Activated naive CD8-positive, alpha-beta T cell treated with anti-CD3 and anti-CD28 coated beads, Interleukin-2, amount 50 U/mL, for 16 hours (primary cell): ENCODE results near the gene VKORC1.
A peak's percentile ranks its signal among the peaks of the same experiment; 100 is the strongest.
"Not testable (repeated sequence)": the region's sequence is repeated elsewhere in the genome, so short reads cannot be mapped to it uniquely, and the experiment has no call there.

Experiments used
- DNase-seq: peaks from one replicate; pipeline ENCODE4 v3.0.0-alpha.2; 2020; ENCODE audit warnings: low read depth, low spot score

VKORC1 gene

GRCh38 chr16:31107465-31107867, 12.9 kb upstream of the VKORC1 start:
- DNase-seq = no peak

GRCh38 chr16:31106509-31107464, 12.2 kb upstream of the VKORC1 start:
- no peak for DNase-seq

GRCh38 chr16:31105677-31106213, 11.1 kb upstream of the VKORC1 start:
- peak; percentile 67 for DNase-seq

GRCh38 chr16:31100876-31101641, 6.5 kb upstream of the VKORC1 start:
- DNase-seq = not testable (repeated sequence)

GRCh38 chr16:31099860-31100638, 5.5 kb upstream of the VKORC1 start:
- no peak for DNase-seq

GRCh38 chr16:31094088-31094423, 541 bp downstream of the VKORC1 start:
- no peak for DNase-seq

GRCh38 chr16:31093132-31093703, 1.4 kb downstream of the VKORC1 start:
- DNase-seq = no peak

- DNase-seq = no peak
These were observed 2.3 kb downstream of the VKORC1 start for GRCh38 chr16:31092330-31092729.

- no peak for DNase-seq
These were observed 4.1 kb downstream of the VKORC1 start for GRCh38 chr16:31090540-31090939.

GRCh38 chr16:31089199-31089598, 5.4 kb downstream of the VKORC1 start:
- no peak for DNase-seq

GRCh38 chr16:31088459-31089183, 6.0 kb downstream of the VKORC1 start, which contains the start of gene PRSS53:
Gene PRSS53 (minus strand): TSS chr16:31088943. CDS start chr16:31088809, 134 bp downstream.
- no peak for DNase-seq

GRCh38 chr16:31087971-31088370, 6.6 kb downstream of the VKORC1 start:
- no peak for DNase-seq

GRCh38 chr16:31087481-31087880, 7.1 kb downstream of the VKORC1 start:
- no peak for DNase-seq

- no peak for DNase-seq
These were observed 8.0 kb downstream of the VKORC1 start for GRCh38 chr16:31086629-31086906.

- no peak for DNase-seq
These were observed 8.5 kb downstream of the VKORC1 start for GRCh38 chr16:31085873-31086628.

GRCh38 chr16:31085411-31085810, 9.2 kb downstream of the VKORC1 start:
- DNase-seq = no peak

GRCh38 chr16:31084584-31085302, 9.9 kb downstream of the VKORC1 start:
- no peak for DNase-seq

- DNase-seq = no peak
These were observed 10.6 kb downstream of the VKORC1 start for GRCh38 chr16:31083981-31084380.

- no peak for DNase-seq
These were observed 11.0 kb downstream of the VKORC1 start for GRCh38 chr16:31083556-31083955.
